Mesenchymal stem cell (in vitro differentiated cells and primary cell): ENCODE measurements around the gene GABRB3. TPM values are rescaled to one million over a fixed set of nuclear protein-coding genes. Genes with fewer than 3 reads are reported as not detected.

Experiments
- DNase-seq: peaks from one replicate; pipeline ENCODE4 v3.0.0-alpha.2; 2013
- H2AFZ ChIP-seq: one replicate; pipeline ENCODE4 v1.6.1; 2013; ENCODE audit warnings: low read depth, mild to moderate bottlenecking, control low read depth, inconsistent platforms, low read length, moderate library complexity
- H2AK5ac ChIP-seq: 2 replicates; pipeline ENCODE4 v1.6.1; 2013; ENCODE audit warnings: low read length, moderate library complexity, mild to moderate bottlenecking, inconsistent platforms; ENCODE audit not compliant: severe bottlenecking
- H2BK120ac ChIP-seq: one replicate; pipeline ENCODE4 v1.6.1; 2013; ENCODE audit warnings: low read depth, mild to moderate bottlenecking, inconsistent platforms, low read length, moderate library complexity
- H2BK12ac ChIP-seq, 2 experiments: one replicate each; pipeline ENCODE4 v1.6.1; 2013; ENCODE audit warnings: inconsistent platforms in 2 of 2, low read length in 2 of 2, mild to moderate bottlenecking in 2 of 2, moderate library complexity in 2 of 2, control low read depth in 1 of 2
- H2BK15ac ChIP-seq: one replicate; pipeline ENCODE4 v1.6.1; 2013; ENCODE audit warnings: mild to moderate bottlenecking, low read depth, inconsistent platforms; ENCODE audit not compliant: poor library complexity, severe bottlenecking
- H2BK5ac ChIP-seq: 2 replicates; pipeline ENCODE4 v1.6.1; 2013; ENCODE audit warnings: low read depth, mild to moderate bottlenecking, low read length, control low read depth, inconsistent platforms; ENCODE audit not compliant: poor library complexity, severe bottlenecking
- H3K14ac ChIP-seq, 2 experiments: one replicate each; pipeline ENCODE4 v1.6.1; 2013; ENCODE audit warnings: inconsistent platforms in 2 of 2, low read length in 2 of 2, control low read depth in 1 of 2, mild to moderate bottlenecking in 1 of 2, moderate library complexity in 1 of 2
- H3K18ac ChIP-seq, 2 experiments: one replicate each; pipeline ENCODE4 v1.6.1; 2013; ENCODE audit warnings: inconsistent platforms in 2 of 2, low read length in 2 of 2, control low read depth in 1 of 2, low read depth in 1 of 2, mild to moderate bottlenecking in 1 of 2
- H3K23ac ChIP-seq, 2 experiments: one replicate each; pipeline ENCODE4 v1.6.1; 2013; ENCODE audit warnings: inconsistent platforms in 2 of 2, low read length in 2 of 2, mild to moderate bottlenecking in 2 of 2, moderate library complexity in 2 of 2, control low read depth in 1 of 2
- H3K27ac ChIP-seq: 2 replicates; pipeline ENCODE4 v1.5.1; 2013; ENCODE audit warnings: mild to moderate bottlenecking, moderate library complexity, low read length, control low read depth, inconsistent platforms; ENCODE audit not compliant: poor library complexity, severe bottlenecking
- H3K27me3 ChIP-seq, 2 experiments: 2 replicates each; pipeline versions ENCODE4 v1.6.1 to v1.7.0; 2013; ENCODE audit warnings: low read length in 2 of 2, mild to moderate bottlenecking in 2 of 2, moderate library complexity in 2 of 2, control low read depth in 1 of 2, inconsistent platforms in 1 of 2; ENCODE audit not compliant: control insufficient read depth in 1 of 2, insufficient read depth in 1 of 2
- H3K36me3 ChIP-seq, 2 experiments: 2 replicates each; pipeline versions ENCODE4 v1.6.1 to v1.7.0; 2013; ENCODE audit warnings: low read length in 2 of 2, control low read depth in 1 of 2, inconsistent platforms in 1 of 2, low read depth in 1 of 2, mild to moderate bottlenecking in 1 of 2; ENCODE audit not compliant: insufficient read depth in 2 of 2, control insufficient read depth in 1 of 2
- H3K4ac ChIP-seq, 2 experiments: one replicate each; pipeline ENCODE4 v1.6.1; 2013; ENCODE audit warnings: inconsistent platforms in 2 of 2, low read length in 2 of 2, mild to moderate bottlenecking in 2 of 2, moderate library complexity in 2 of 2, control low read depth in 1 of 2, low read depth in 1 of 2
- H3K4me1 ChIP-seq: 2 replicates; pipeline ENCODE4 v1.6.1; 2013; ENCODE audit warnings: low read depth, low read length, control low read depth; ENCODE audit not compliant: control insufficient read depth, insufficient read depth
- H3K4me2 ChIP-seq: 2 replicates; pipeline ENCODE4 v1.6.1; 2013; ENCODE audit warnings: low read length, mild to moderate bottlenecking, inconsistent platforms; ENCODE audit not compliant: poor library complexity, severe bottlenecking
- H3K4me3 ChIP-seq, 2 experiments: 2 replicates each; pipeline versions ENCODE4 v1.5.1 to v1.7.0; 2013; ENCODE audit warnings: low read length in 2 of 2, mild to moderate bottlenecking in 2 of 2, control low read depth in 1 of 2, low read depth in 1 of 2; ENCODE audit not compliant: insufficient read depth in 1 of 2
- H3K79me1 ChIP-seq: replicated peaks from 2 replicates; pipeline ENCODE4 v1.6.1; 2013; ENCODE audit warnings: mild to moderate bottlenecking, control low read depth, low read length, inconsistent platforms; ENCODE audit not compliant: poor library complexity, severe bottlenecking
- H3K9ac ChIP-seq: 2 replicates; pipeline ENCODE4 v1.7.0; 2013; ENCODE audit warnings: mild to moderate bottlenecking, low read length, moderate library complexity
- H3K9me3 ChIP-seq: 2 replicates; pipeline ENCODE4 v1.7.0; 2013; ENCODE audit warnings: mild to moderate bottlenecking, low read length; ENCODE audit not compliant: control insufficient read depth
- H4K8ac ChIP-seq: one replicate; pipeline ENCODE4 v1.6.1; 2013; ENCODE audit warnings: inconsistent platforms, mild to moderate bottlenecking, low read length, moderate library complexity
- H4K91ac ChIP-seq: one replicate; pipeline ENCODE4 v1.6.1; 2013; ENCODE audit warnings: mild to moderate bottlenecking, low read length, inconsistent platforms
- WGBS: methylation state at CpG from one replicate; pipeline ENCODE4 v1.1.7; 2013; ENCODE audit warnings: mixed read lengths; 5-methylcytosine and 5-hydroxymethylcytosine counted together
- polyA plus RNA-seq, 2 experiments: library from polyadenylated mRNA; stranded (reverse); fragments of 200-250 nt; gene quantifications; one replicate each; pipeline ENCODE4 v1.2.3, GENCODE V29; 2013

The GABRB3 gene
- polyA plus RNA-seq (2013, experiment 1 of 2): 0.46 TPM
- 0.44 TPM for polyA plus RNA-seq (2013, experiment 2 of 2)

DNA sequence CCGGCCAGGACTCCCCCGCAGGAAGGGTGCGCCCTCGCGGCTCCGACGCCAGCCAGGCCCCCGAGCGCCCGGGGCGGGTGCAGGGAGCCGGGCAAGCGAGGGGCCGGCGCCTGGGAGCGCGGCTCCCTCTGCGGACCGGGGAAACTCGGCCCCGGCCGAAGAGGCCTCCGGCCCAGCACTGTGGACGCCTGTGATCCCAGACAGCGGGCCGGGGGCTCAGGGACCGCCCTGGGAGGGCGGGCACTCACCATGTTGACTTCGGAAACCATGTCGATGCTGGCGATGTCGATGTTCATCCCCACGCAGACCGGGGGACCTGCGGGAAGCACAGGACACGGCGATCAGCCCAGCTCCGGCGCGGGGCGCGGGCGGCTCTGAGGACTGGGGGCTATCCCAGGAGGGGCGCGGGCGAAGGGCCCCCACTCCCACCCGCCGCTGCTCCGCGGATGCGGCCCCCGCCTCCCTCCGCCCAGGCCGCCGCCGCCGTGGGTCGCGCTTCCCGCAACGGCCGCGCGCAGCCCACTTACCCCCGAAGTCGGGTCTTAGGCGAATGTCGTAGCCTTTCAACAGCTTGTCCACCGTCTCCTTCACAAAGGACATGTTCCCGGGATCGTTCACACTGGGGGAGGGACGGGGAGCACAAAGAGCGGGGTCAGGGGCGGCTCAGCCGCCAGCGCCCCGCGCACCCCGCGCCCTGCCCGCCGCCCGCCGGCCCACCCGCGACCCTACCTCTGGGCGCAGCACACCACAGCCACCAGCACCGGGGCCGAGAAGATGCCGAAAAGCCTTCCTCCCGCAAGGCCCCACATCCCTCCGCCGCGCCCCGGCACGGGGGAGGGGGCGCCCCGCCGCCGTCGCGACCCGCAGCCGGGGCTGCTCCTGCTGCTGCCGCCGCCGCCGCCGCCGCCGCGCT, at the start of gene GABRB3:
TSS of gene GABRB3 (minus strand) at position 913 of the 913 bp plus-strand sequence.
- Histone ChIP-seq H4K8ac (no peak within 1 kb of the TSS), H3K14ac (no peak within 1 kb of the TSS), H3K9ac (no peak within 1 kb of the TSS), H2BK120ac (no peak within 1 kb of the TSS), H3K36me3 (no peaks in the 10 kb centered on the region), H2BK5ac (no peak within 1 kb of the TSS), H3K9me3 (no peaks in the 10 kb centered on the region), H3K27me3 (peaks cover 29 to 38% of the 10 kb centered on the region in 2 experiments), H3K79me1 (no peaks in the 10 kb centered on the region), H3K4me2 (peak within 1 kb of the TSS; percentile 92), H3K23ac (no peak within 1 kb of the TSS), H3K4me1 (peaks cover 18% of the 10 kb centered on the region), H2AK5ac (no peak within 1 kb of the TSS), H4K91ac (no peak within 1 kb of the TSS), H2BK12ac (no peak within 1 kb of the TSS), H3K4me3 (peak within 1 kb of the TSS in 1 of 2 experiments; percentile 57), H2BK15ac (no peak within 1 kb of the TSS), H3K4ac (no peak within 1 kb of the TSS), H3K27ac (no peak within 1 kb of the TSS), H2AFZ (peak within 1 kb of the TSS; percentile 11), H3K18ac (no peak within 1 kb of the TSS)
- DNase-seq: no peak
- 1% methylated on average over 64 of the region's 112 CpGs for WGBS

GRCh38 chr15:26807517-26808427, 34.9 kb upstream of the GABRB3 start:
- 61% methylated on average over 14 of the region's 15 CpGs for WGBS
- Histone ChIP-seq H4K91ac (no peak overlapping the region), H2AK5ac (no peak overlapping the region), H3K9me3 (peaks cover 18% of the 10 kb centered on the region), H2BK12ac (no peak overlapping the region), H3K4me1 (no peaks in the 10 kb centered on the region), H2BK120ac (no peak overlapping the region), H4K8ac (no peak overlapping the region), H2BK15ac (no peak overlapping the region), H3K4ac (no peak overlapping the region), H3K4me3 (no peak overlapping the region), H3K23ac (no peak overlapping the region), H3K79me1 (no peaks in the 10 kb centered on the region), H3K27me3 (no peaks in the 10 kb centered on the region), H2BK5ac (no peak overlapping the region), H3K4me2 (no peak overlapping the region), H3K14ac (no peak overlapping the region), H3K27ac (no peak overlapping the region), H3K18ac (no peak overlapping the region), H3K9ac (no peak overlapping the region), H3K36me3 (no peaks in the 10 kb centered on the region), H2AFZ (no peak overlapping the region)
- DNase-seq: no peak

- Histone ChIP-seq H3K27ac (no peak overlapping the region), H2BK15ac (no peak overlapping the region), H2BK120ac (no peak overlapping the region), H3K4ac (no peak overlapping the region), H3K18ac (no peak overlapping the region), H2BK5ac (no peak overlapping the region), H3K4me2 (no peak overlapping the region), H3K14ac (no peak overlapping the region), H3K27me3 (no peaks in the 10 kb centered on the region), H4K8ac (no peak overlapping the region), H2BK12ac (no peak overlapping the region), H3K36me3 (no peaks in the 10 kb centered on the region), H3K4me1 (no peaks in the 10 kb centered on the region), H3K23ac (no peak overlapping the region), H3K4me3 (no peak overlapping the region), H2AK5ac (no peak overlapping the region), H4K91ac (no peak overlapping the region), H3K9me3 (peaks cover 8% of the 10 kb centered on the region), H3K79me1 (no peaks in the 10 kb centered on the region), H2AFZ (peak overlapping the region; percentile 27), H3K9ac (no peak overlapping the region)
- DNase-seq: no peak
- 87% methylated on average over 5 of the region's 5 CpGs for WGBS
Observed at GRCh38 chr15:26806574-26806973, 33.7 kb upstream of the GABRB3 start.

GRCh38 chr15:26806151-26806550, 33.3 kb upstream of the GABRB3 start:
- H3K18ac ChIP-seq: no peak overlapping the region
- no peak overlapping the region for H3K27ac ChIP-seq
- no peak overlapping the region for H2AFZ ChIP-seq
- no peak overlapping the region for H2BK120ac ChIP-seq
- H3K27me3 ChIP-seq: no peaks in the 10 kb centered on the region
- WGBS: 44% methylated on average over 4 of the region's 4 CpGs
- H3K36me3 ChIP-seq: no peaks in the 10 kb centered on the region
- DNase-seq: no peak
- no peaks in the 10 kb centered on the region for H3K4me1 ChIP-seq
- H2BK5ac ChIP-seq: no peak overlapping the region
- no peak overlapping the region for H2BK15ac ChIP-seq
- H3K4me2 ChIP-seq: no peak overlapping the region
- H3K79me1 ChIP-seq: no peaks in the 10 kb centered on the region
- no peak overlapping the region for H2BK12ac ChIP-seq
- no peak overlapping the region for H4K8ac ChIP-seq
- H3K9me3 ChIP-seq: peaks cover 7% of the 10 kb centered on the region
- no peak overlapping the region for H3K4me3 ChIP-seq
- H2AK5ac ChIP-seq: no peak overlapping the region
- H3K4ac ChIP-seq: no peak overlapping the region
- H4K91ac ChIP-seq: no peak overlapping the region
- no peak overlapping the region for H3K14ac ChIP-seq
- H3K9ac ChIP-seq: no peak overlapping the region
- H3K23ac ChIP-seq: no peak overlapping the region
